PC-9 (cell line): ENCODE measurements around the gene MPST. TPM values are rescaled to one million over a fixed set of nuclear protein-coding genes. Genes with fewer than 3 reads are reported as not detected.

Experiments used
- BruUV-seq: library from RNA; stranded (reverse); fragments of 400-500 nt; replicated peaks from 2 replicates; lab custom pipeline; 2021; lab: Mats Ljungman, UMichigan
- CTCF ChIA-PET: fragments of 300-600 bp; sonication (Branson Sonifier 250); formaldehyde crosslinking; loops from one replicate; lab custom pipeline; 2022; ENCODE audit warnings: antibody characterized with exemption; lab: Charles Lee
- POLR2A ChIA-PET: fragments of 300-600 bp; sonication (Branson Sonifier 250); formaldehyde crosslinking; loops from one replicate; lab custom pipeline; 2022; ENCODE audit warnings: antibody characterized with exemption; ENCODE audit not compliant: unreplicated experiment; lab: Charles Lee
- DNase-seq, 2 experiments: peaks; one replicate each; pipeline versions ENCODE4 v3.0.0 to v3.0.0-alpha.2; 2015 to 2022; ENCODE audit warnings: mixed read lengths in 1 of 2
- H2AFZ ChIP-seq: fragments of 200-600 bp; sonication (generic); 2 replicates; pipeline ENCODE4 v1.8.1; 2017; ENCODE audit warnings: antibody characterized with exemption
- H3F3A ChIP-seq: fragments of 200-600 bp; sonication (generic); 2 replicates; pipeline ENCODE4 v1.8.1; 2017; ENCODE audit warnings: antibody characterized with exemption, mild to moderate bottlenecking, low read depth; ENCODE audit not compliant: insufficient read depth
- H3K27ac ChIP-seq: fragments of 200-600 bp; sonication (generic); 2 replicates; pipeline ENCODE4 v1.6.1; 2016; ENCODE audit warnings: mixed run types
- H3K27me3 ChIP-seq: fragments of 200-600 bp; sonication (generic); 2 replicates; pipeline ENCODE4 v1.6.1; 2016; ENCODE audit warnings: low read depth, mixed run types; ENCODE audit not compliant: insufficient read depth
- H3K36me3 ChIP-seq: fragments of 200-600 bp; sonication (generic); 2 replicates; pipeline ENCODE4 v1.6.1; 2016; ENCODE audit warnings: low read depth, mixed run types
- H3K4me1 ChIP-seq: fragments of 200-600 bp; sonication (generic); replicated peaks from 2 replicates; pipeline ENCODE4 v1.6.1; 2016; ENCODE audit warnings: mixed run types; ENCODE audit not compliant: insufficient read depth
- H3K4me2 ChIP-seq: fragments of 200-600 bp; sonication (generic); 2 replicates; pipeline ENCODE4 v1.6.1; 2017; ENCODE audit warnings: mixed run types
- H3K4me3 ChIP-seq: fragments of 200-600 bp; sonication (generic); 2 replicates; pipeline ENCODE4 v1.6.1; 2016; ENCODE audit warnings: mixed run types
- H3K79me2 ChIP-seq: fragments of 200-600 bp; sonication (generic); 2 replicates; pipeline ENCODE4 v1.6.1; 2017; ENCODE audit warnings: low read depth, mixed run types
- H3K9me2 ChIP-seq: fragments of 200-600 bp; sonication (generic); 2 replicates; pipeline ENCODE4 v1.8.1; 2017; ENCODE audit warnings: mild to moderate bottlenecking; ENCODE audit not compliant: insufficient read depth
- H3K9me3 ChIP-seq: fragments of 200-600 bp; sonication (generic); 2 replicates; pipeline ENCODE4 v1.8.1; 2016; ENCODE audit warnings: low read depth; ENCODE audit not compliant: insufficient read depth
- H4K20me1 ChIP-seq: fragments of 200-600 bp; sonication (generic); 2 replicates; pipeline ENCODE4 v1.8.1; 2017; ENCODE audit not compliant: insufficient read depth
- EZH2 ChIP-seq: fragments of 200-600 bp; sonication (generic); IDR thresholded peaks from 2 replicates; pipeline ENCODE4 v1.8.0; 2017; ENCODE audit warnings: antibody characterized with exemption, low read depth
- intact Hi-C: fragments of 100-400 bp; cut with micrococcal nuclease; formaldehyde crosslinking; loops from one replicate; pipeline ENCODE4 v1.10.0; 2022; ENCODE audit not compliant: unreplicated experiment
- total RNA-seq: library from RNA; stranded (reverse); gene quantifications from 2 replicates; pipeline ENCODE4 v1.2.3, GENCODE V29; 2021
- TF ChIP-seq, protein P1 (sequence below): fragments of 200-600 bp; sonication (generic); conservative IDR thresholded peaks from 2 replicates; pipeline ENCODE4 v1.6.1; 2017; ENCODE audit warnings: mixed run types, antibody characterized with exemption, mild to moderate bottlenecking, moderate library complexity

MPST gene
- total RNA-seq, 1 experiment from 2014 or later = 75.9 TPM

DNA sequence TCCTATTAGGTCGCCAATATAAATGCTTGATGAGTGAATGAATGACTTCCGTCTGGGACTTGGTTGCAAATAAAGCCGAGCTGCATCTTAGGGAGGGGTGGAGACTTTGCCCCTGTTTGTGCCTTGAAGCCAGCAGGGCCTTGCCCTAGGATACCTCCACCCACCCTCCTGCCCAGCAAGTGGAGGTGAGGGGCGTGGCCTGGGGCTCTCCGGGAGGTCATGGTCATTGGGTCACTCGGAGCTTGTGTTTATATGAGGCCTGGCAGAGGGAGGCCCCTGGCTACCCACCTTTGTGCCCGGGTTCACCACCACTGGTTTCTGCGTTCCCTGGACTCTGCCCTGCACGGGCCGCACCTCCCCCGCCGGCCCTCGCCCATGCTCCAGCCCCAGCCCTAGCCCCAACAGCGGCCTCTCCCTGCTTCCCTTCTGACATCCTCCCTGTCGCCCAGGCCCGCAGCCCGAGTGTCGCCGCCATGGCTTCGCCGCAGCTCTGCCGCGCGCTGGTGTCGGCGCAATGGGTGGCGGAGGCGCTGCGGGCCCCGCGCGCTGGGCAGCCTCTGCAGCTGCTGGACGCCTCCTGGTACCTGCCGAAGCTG is 4.3 kb downstream of the MPST start:
- TF ChIP-seq, protein P1, sequence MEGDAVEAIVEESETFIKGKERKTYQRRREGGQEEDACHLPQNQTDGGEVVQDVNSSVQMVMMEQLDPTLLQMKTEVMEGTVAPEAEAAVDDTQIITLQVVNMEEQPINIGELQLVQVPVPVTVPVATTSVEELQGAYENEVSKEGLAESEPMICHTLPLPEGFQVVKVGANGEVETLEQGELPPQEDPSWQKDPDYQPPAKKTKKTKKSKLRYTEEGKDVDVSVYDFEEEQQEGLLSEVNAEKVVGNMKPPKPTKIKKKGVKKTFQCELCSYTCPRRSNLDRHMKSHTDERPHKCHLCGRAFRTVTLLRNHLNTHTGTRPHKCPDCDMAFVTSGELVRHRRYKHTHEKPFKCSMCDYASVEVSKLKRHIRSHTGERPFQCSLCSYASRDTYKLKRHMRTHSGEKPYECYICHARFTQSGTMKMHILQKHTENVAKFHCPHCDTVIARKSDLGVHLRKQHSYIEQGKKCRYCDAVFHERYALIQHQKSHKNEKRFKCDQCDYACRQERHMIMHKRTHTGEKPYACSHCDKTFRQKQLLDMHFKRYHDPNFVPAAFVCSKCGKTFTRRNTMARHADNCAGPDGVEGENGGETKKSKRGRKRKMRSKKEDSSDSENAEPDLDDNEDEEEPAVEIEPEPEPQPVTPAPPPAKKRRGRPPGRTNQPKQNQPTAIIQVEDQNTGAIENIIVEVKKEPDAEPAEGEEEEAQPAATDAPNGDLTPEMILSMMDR = no peak
- no peak for TF ChIP-seq EZH2
- H3K4me2 ChIP-seq = no peak overlapping the region

DNA sequence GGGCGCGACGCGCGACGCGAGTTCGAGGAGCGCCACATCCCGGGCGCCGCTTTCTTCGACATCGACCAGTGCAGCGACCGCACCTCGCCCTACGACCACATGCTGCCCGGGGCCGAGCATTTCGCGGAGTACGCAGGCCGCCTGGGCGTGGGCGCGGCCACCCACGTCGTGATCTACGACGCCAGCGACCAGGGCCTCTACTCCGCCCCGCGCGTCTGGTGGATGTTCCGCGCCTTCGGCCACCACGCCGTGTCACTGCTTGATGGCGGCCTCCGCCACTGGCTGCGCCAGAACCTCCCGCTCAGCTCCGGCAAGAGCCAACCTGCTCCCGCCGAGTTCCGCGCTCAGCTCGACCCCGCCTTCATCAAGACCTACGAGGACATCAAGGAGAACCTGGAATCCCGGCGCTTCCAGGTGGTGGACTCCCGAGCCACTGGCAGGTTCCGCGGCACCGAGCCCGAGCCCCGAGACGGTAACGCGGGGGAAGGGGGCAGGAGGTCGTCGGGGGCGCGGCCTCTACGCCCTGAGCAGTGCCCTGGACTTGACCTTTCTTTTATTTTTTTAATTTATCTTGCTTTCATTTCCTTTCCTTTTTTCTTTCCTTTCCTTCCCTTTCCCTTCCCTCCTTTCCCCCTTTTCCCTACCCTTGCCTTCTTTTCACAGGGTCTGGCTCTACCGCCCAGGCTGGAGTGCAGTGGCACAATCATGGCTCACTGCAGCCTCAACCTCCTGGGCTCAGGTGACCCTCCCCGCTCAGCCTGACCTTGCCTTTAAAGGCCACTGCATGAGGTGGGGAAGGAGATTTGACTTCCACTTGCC is 5.0 kb downstream of the MPST start:
- TF ChIP-seq, protein P1 = no peak
- no peak for TF ChIP-seq EZH2
- BruUV-seq = no TSS peak
- DNase-seq = no peak
- peaks cover 9% of the 10 kb centered on the region; the same call in 1 of the 2 replicates for H3F3A ChIP-seq
- H3K4me3 ChIP-seq = no peak overlapping the region
- no peak overlapping the region for H3K4me2 ChIP-seq
- intact Hi-C loops = no loop called here
- H3K36me3 ChIP-seq = peaks cover 12% of the 10 kb centered on the region; the same call in 1 of the 2 replicates
- no peaks in the 10 kb centered on the region for H3K9me2 ChIP-seq
- no peaks in the 10 kb centered on the region for H3K27me3 ChIP-seq
- no peaks in the 10 kb centered on the region for H4K20me1 ChIP-seq
- H3K4me1 ChIP-seq = peaks cover 10% of the 10 kb centered on the region; the same call in 1 of the 2 replicates
- POLR2A ChIA-PET = no interaction called here
- no peaks in the 10 kb centered on the region for H3K9me3 ChIP-seq
- peaks cover 20% of the 10 kb centered on the region for H3K79me2 ChIP-seq
- CTCF ChIA-PET = interaction anchor here (0.8 kb wide), 1 partner anchor 41 kb away, joined by 3 read pairs; no protein-coding TSS in a partner anchor
- H2AFZ ChIP-seq = no peak overlapping the region
- no peak overlapping the region for H3K27ac ChIP-seq

More for the DNA sequence above, 4.3 kb downstream of the MPST start:
- no peak overlapping the region for H3K27ac ChIP-seq
- H3K4me1 ChIP-seq = peaks cover 10% of the 10 kb centered on the region; the same call in 1 of the 2 replicates
- H3F3A ChIP-seq = peaks cover 9% of the 10 kb centered on the region; the same call in 1 of the 2 replicates
- ChIA-PET CTCF (no interaction called here), POLR2A (no interaction called here)
- H3K36me3 ChIP-seq = peaks cover 12% of the 10 kb centered on the region; the same call in 1 of the 2 replicates
- intact Hi-C loops = no loop called here
- BruUV-seq = no TSS peak
- no peak overlapping the region for H2AFZ ChIP-seq
- H3K9me3 ChIP-seq = no peaks in the 10 kb centered on the region
- H3K79me2 ChIP-seq = peaks cover 22% of the 10 kb centered on the region
- DNase-seq = no peak
- H3K27me3 ChIP-seq = no peaks in the 10 kb centered on the region
- no peaks in the 10 kb centered on the region for H3K9me2 ChIP-seq
- H4K20me1 ChIP-seq = no peaks in the 10 kb centered on the region
- no peak overlapping the region for H3K4me3 ChIP-seq

DNA sequence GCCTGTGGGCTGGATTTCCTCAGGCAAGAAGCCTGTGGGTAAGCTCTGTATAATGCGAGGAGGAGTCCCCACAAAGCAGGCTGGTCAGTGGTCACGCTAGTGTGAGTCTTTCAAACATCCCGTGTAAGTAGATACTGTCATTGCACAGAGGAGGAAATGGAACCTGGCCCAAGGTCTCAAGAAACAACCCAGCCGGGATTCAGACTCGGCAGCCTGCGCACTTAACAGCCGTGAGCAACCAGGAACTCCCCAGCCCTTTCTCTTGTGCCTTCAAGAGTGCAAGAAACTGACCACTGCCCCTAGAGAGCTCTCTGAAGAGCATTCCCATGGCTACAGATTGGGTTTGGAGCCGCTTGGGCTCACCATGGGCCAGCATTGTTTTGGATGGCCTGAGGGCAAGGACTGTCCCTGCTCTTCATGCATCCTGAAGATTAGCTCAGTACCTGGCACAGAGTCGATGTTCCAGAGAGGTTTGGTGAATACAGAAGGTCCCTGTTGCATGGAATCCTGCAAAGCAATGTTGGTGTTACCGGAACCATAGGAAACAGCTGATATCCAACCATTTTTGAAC is 6.0 kb downstream of the MPST start:
- no peaks in the 10 kb centered on the region for H4K20me1 ChIP-seq
- CTCF ChIA-PET = interaction anchor here (0.6 to 0.8 kb wide), 2 partner anchors 42 to 262 kb away, joined by 3 read pairs; no protein-coding TSS in a partner anchor
- no TSS peak for BruUV-seq
- H3F3A ChIP-seq = peaks cover 5% of the 10 kb centered on the region
- POLR2A ChIA-PET = no interaction called here
- H3K4me2 ChIP-seq = no peak overlapping the region
- peaks cover 7% of the 10 kb centered on the region; the same call in 1 of the 2 replicates for H3K4me1 ChIP-seq
- H3K27ac ChIP-seq = no peak overlapping the region
- intact Hi-C loops = no loop called here
- peaks cover 12% of the 10 kb centered on the region; the same call in 1 of the 2 replicates for H3K36me3 ChIP-seq
- H3K9me2 ChIP-seq = no peaks in the 10 kb centered on the region
- DNase-seq = no peak
- H3K4me3 ChIP-seq = no peak overlapping the region
- TF ChIP-seq, protein P1 = no peak
- no peak for TF ChIP-seq EZH2
- H3K9me3 ChIP-seq = no peaks in the 10 kb centered on the region
- H2AFZ ChIP-seq = no peak overlapping the region
- peaks cover 11% of the 10 kb centered on the region for H3K79me2 ChIP-seq
- no peaks in the 10 kb centered on the region for H3K27me3 ChIP-seq
